Neuronal stem cell (in vitro differentiated cells): ENCODE results near the gene FAM110D.

Experiments
- DNase-seq: peaks from one replicate; pipeline ENCODE4 v3.0.0-alpha.2; 2013; ENCODE audit warnings: low spot score
- H2AFZ ChIP-seq: one replicate; pipeline ENCODE4 v1.6.1; 2013; ENCODE audit warnings: mild to moderate bottlenecking, low read length, inconsistent platforms
- H2AK5ac ChIP-seq: 2 replicates; pipeline ENCODE4 v1.6.1; 2013; ENCODE audit warnings: low read depth, mild to moderate bottlenecking, inconsistent platforms, low read length, moderate library complexity, mixed read lengths
- H2BK120ac ChIP-seq: 2 replicates; pipeline ENCODE4 v1.6.1; 2013; ENCODE audit warnings: low read depth, mild to moderate bottlenecking, inconsistent platforms, low read length, moderate library complexity, mixed read lengths
- H2BK12ac ChIP-seq: one replicate; pipeline ENCODE4 v1.6.1; 2013; ENCODE audit warnings: low read length, inconsistent platforms
- H2BK15ac ChIP-seq: 2 replicates; pipeline ENCODE4 v1.6.1; 2013; ENCODE audit warnings: mild to moderate bottlenecking, low read length, inconsistent platforms, mixed read lengths
- H2BK5ac ChIP-seq: one replicate; pipeline ENCODE4 v1.6.1; 2013; ENCODE audit warnings: inconsistent platforms, mild to moderate bottlenecking, low read length, moderate library complexity
- H3K14ac ChIP-seq: one replicate; pipeline ENCODE4 v1.6.1; 2013; ENCODE audit warnings: low read length, inconsistent platforms
- H3K18ac ChIP-seq: 2 replicates; pipeline ENCODE4 v1.6.1; 2013; ENCODE audit warnings: low read length, inconsistent platforms
- H3K23ac ChIP-seq: 2 replicates; pipeline ENCODE4 v1.6.1; 2013; ENCODE audit warnings: low read depth, mild to moderate bottlenecking, mixed read lengths, low read length, inconsistent platforms; ENCODE audit not compliant: poor library complexity
- H3K27ac ChIP-seq: replicated peaks from 3 replicates; pipeline ENCODE4 v1.5.1; 2013; ENCODE audit warnings: low read length, inconsistent platforms
- H3K27me3 ChIP-seq, 3 experiments: 2 replicates each; pipeline ENCODE4 v1.6.1; 2013; ENCODE audit warnings: low read length in 3 of 3, mild to moderate bottlenecking in 2 of 3, inconsistent platforms in 1 of 3, low read depth in 1 of 3, mixed read lengths in 1 of 3, moderate library complexity in 1 of 3; ENCODE audit not compliant: control insufficient read depth in 3 of 3, insufficient read depth in 3 of 3
- H3K36me3 ChIP-seq, 2 donors: replicated peaks in 1 of 2; 2 replicates each; pipeline ENCODE4 v1.6.1; 2013; ENCODE audit warnings: low read length in 2 of 2; ENCODE audit not compliant: control insufficient read depth in 2 of 2, insufficient read depth in 2 of 2
- H3K4ac ChIP-seq: 2 replicates; pipeline ENCODE4 v1.6.1; 2013; ENCODE audit warnings: inconsistent platforms, mild to moderate bottlenecking, low read length, moderate library complexity
- H3K4me1 ChIP-seq, 2 donors: 1 replicate in 1 of 2; 2 replicates in 1 of 2; pipeline ENCODE4 v1.6.1; 2013; ENCODE audit warnings: low read length in 2 of 2, low read depth in 1 of 2; ENCODE audit not compliant: control insufficient read depth in 2 of 2, insufficient read depth in 1 of 2
- H3K4me2 ChIP-seq: one replicate; pipeline ENCODE4 v1.6.1; 2013; ENCODE audit warnings: mild to moderate bottlenecking, low read length, inconsistent platforms; ENCODE audit not compliant: insufficient read depth, poor library complexity, severe bottlenecking
- H3K4me3 ChIP-seq, 2 donors: 2 replicates each; pipeline ENCODE4 v1.5.1; 2013; ENCODE audit warnings: low read length in 2 of 2, mild to moderate bottlenecking in 2 of 2, inconsistent platforms in 1 of 2, moderate library complexity in 1 of 2
- H3K79me1 ChIP-seq: one replicate; pipeline ENCODE4 v1.6.1; 2013; ENCODE audit warnings: low read depth, mild to moderate bottlenecking, inconsistent platforms, low read length, moderate library complexity
- H3K9ac ChIP-seq: one replicate; pipeline ENCODE4 v1.6.1; 2013; ENCODE audit warnings: mild to moderate bottlenecking, low read depth, low read length, inconsistent platforms; ENCODE audit not compliant: poor library complexity
- H3K9me3 ChIP-seq, 2 donors: replicated peaks in 1 of 2; 2 replicates each; pipeline versions ENCODE3 to v1.6.1; 2013; ENCODE audit warnings: low read length in 2 of 2, mild to moderate bottlenecking in 2 of 2, inconsistent platforms in 1 of 2, low read depth in 1 of 2, mixed read lengths in 1 of 2, moderate library complexity in 1 of 2; ENCODE audit not compliant: control insufficient read depth in 2 of 2, insufficient read depth in 1 of 2
- H4K8ac ChIP-seq: one replicate; pipeline ENCODE4 v1.6.1; 2013; ENCODE audit warnings: low read depth, mild to moderate bottlenecking, inconsistent platforms, low read length, moderate library complexity
- H4K91ac ChIP-seq: one replicate; pipeline ENCODE4 v1.6.1; 2013; ENCODE audit warnings: low read length, low read depth, mild to moderate bottlenecking, inconsistent platforms; ENCODE audit not compliant: poor library complexity
- WGBS, 2 donors: extraction: QIAGEN DNeasy Blood & Tissue Kit; methylation state at CpG; one replicate each; pipeline ENCODE4 v1.1.7; 2013; ENCODE audit warnings: missing lambda C conversion rate in 2 of 2, mixed read lengths in 1 of 2; ENCODE audit not compliant: insufficient read length in 2 of 2, insufficient replicate concordance in 1 of 2; ENCODE audit errors: extremely low coverage in 2 of 2; 5-methylcytosine and 5-hydroxymethylcytosine counted together

FAM110D gene

GRCh38 chr1:26170472-26170821, 11.6 kb downstream of the FAM110D start:
- no peak overlapping the region for H3K9ac ChIP-seq
- H2BK120ac ChIP-seq = no peak overlapping the region
- H4K91ac ChIP-seq = no peak overlapping the region
- H3K23ac ChIP-seq = no peak overlapping the region
- H3K4me1 ChIP-seq = peaks cover 23 to 36% of the 10 kb centered on the region in 2 donors
- H2AFZ ChIP-seq = peak overlapping the region; percentile 97
- no peak overlapping the region for H3K4ac ChIP-seq
- no peak overlapping the region for H3K18ac ChIP-seq
- peaks cover 7 to 11% of the 10 kb centered on the region in 2 donors for H3K36me3 ChIP-seq
- peak overlapping the region; percentile 70 to 87 for H3K4me3 ChIP-seq
- peak overlapping the region; percentile 86 for H2AK5ac ChIP-seq
- peaks cover 0 to 3% (median 0%) of the 10 kb centered on the region in 3 experiments for H3K27me3 ChIP-seq
- H3K4me2 ChIP-seq = peak overlapping the region; percentile 98
- no peak overlapping the region for H3K27ac ChIP-seq
- no peak overlapping the region for H2BK12ac ChIP-seq
- no peaks in the 10 kb centered on the region for H3K9me3 ChIP-seq
- no peak overlapping the region for H4K8ac ChIP-seq
- no peak for DNase-seq
- H2BK15ac ChIP-seq = no peak overlapping the region
- peaks cover 8% of the 10 kb centered on the region for H3K79me1 ChIP-seq
- H3K14ac ChIP-seq = no peak overlapping the region
- no peak overlapping the region for H2BK5ac ChIP-seq
- no CpG with 5 or more reads among the region's 9 CpGs for WGBS, 2 donors

GRCh38 chr1:26171084-26172072, 12.5 kb downstream of the FAM110D start, which contains the start of gene ZNF593OS:
Gene ZNF593OS, minus strand, starts transcription at chr1:26171832. Its CDS starts 171 bp downstream, at chr1:26171661.
- Histone ChIP-seq H3K4me1 (peaks cover 20 to 29% of the 10 kb centered on the region in 2 donors), H2AFZ (no peak within 1 kb of the TSS), H2BK5ac (no peak within 1 kb of the TSS), H4K91ac (no peak within 1 kb of the TSS), H3K27ac (no peak within 1 kb of the TSS), H3K4me2 (no peak within 1 kb of the TSS), H3K27me3 (no peaks in the 10 kb centered on the region), H2BK120ac (no peak within 1 kb of the TSS), H3K79me1 (peaks cover 8% of the 10 kb centered on the region), H3K14ac (no peak within 1 kb of the TSS), H3K4ac (no peak within 1 kb of the TSS), H3K36me3 (peaks cover 7 to 11% of the 10 kb centered on the region in 2 donors), H3K23ac (no peak within 1 kb of the TSS), H2BK15ac (peak within 1 kb of the TSS; percentile 4), H2BK12ac (no peak within 1 kb of the TSS), H3K4me3 (peak within 1 kb of the TSS; percentile 70 to 87), H2AK5ac (peak within 1 kb of the TSS; percentile 86), H3K18ac (no peak within 1 kb of the TSS), H3K9ac (no peak within 1 kb of the TSS), H4K8ac (no peak within 1 kb of the TSS), H3K9me3 (no peaks in the 10 kb centered on the region)
- no peak for DNase-seq
- WGBS, 2 donors = no CpG with 5 or more reads among the region's 34 CpGs

- DNase-seq = no peak
- H2BK5ac ChIP-seq = no peak overlapping the region
- peaks cover 3% of the 10 kb centered on the region for H3K79me1 ChIP-seq
- no peak overlapping the region for H2BK12ac ChIP-seq
- no peak overlapping the region for H4K8ac ChIP-seq
- no peak overlapping the region for H3K9ac ChIP-seq
- no peak overlapping the region for H3K27ac ChIP-seq
- no peak overlapping the region for H2BK15ac ChIP-seq
- H3K4me3 ChIP-seq = no peak overlapping the region
- no peak overlapping the region for H3K18ac ChIP-seq
- no peak overlapping the region for H3K4ac ChIP-seq
- no peak overlapping the region for H2AFZ ChIP-seq
- no peak overlapping the region for H3K23ac ChIP-seq
- no peak overlapping the region for H3K4me2 ChIP-seq
- no peak overlapping the region for H2AK5ac ChIP-seq
- peaks cover 3 to 18% of the 10 kb centered on the region in 2 donors for H3K4me1 ChIP-seq
- H3K9me3 ChIP-seq = no peaks in the 10 kb centered on the region
- no peak overlapping the region for H2BK120ac ChIP-seq
- H4K91ac ChIP-seq = no peak overlapping the region
- H3K14ac ChIP-seq = no peak overlapping the region
- H3K27me3 ChIP-seq = no peaks in the 10 kb centered on the region
- peaks cover 7 to 11% of the 10 kb centered on the region in 2 donors for H3K36me3 ChIP-seq
- no CpG with 5 or more reads among the region's 8 CpGs for WGBS, 2 donors
Observed at GRCh38 chr1:26175346-26175745, 16.5 kb downstream of the FAM110D start.

GRCh38 chr1:26177182-26177684, 18.4 kb downstream of the FAM110D start, which contains the start of gene CNKSR1:
Gene CNKSR1, plus strand, starts transcription at chr1:26177491. Its CDS starts 57 bp downstream, at chr1:26177548.
- Histone ChIP-seq H3K9ac (no peak within 1 kb of the TSS), H3K4me3 (peak within 1 kb of the TSS in 1 of 2 donors; percentile 34), H3K18ac (peak within 1 kb of the TSS; percentile 94), H2BK15ac (no peak within 1 kb of the TSS), H3K36me3 (no peaks in the 10 kb centered on the region), H3K27ac (no peak within 1 kb of the TSS), H3K79me1 (no peaks in the 10 kb centered on the region), H2BK120ac (no peak within 1 kb of the TSS), H3K4ac (no peak within 1 kb of the TSS), H3K23ac (peak within 1 kb of the TSS; percentile 59), H3K4me2 (peak within 1 kb of the TSS; percentile 21), H4K8ac (no peak within 1 kb of the TSS), H2BK12ac (no peak within 1 kb of the TSS), H2AK5ac (peak within 1 kb of the TSS; percentile 20), H3K9me3 (no peaks in the 10 kb centered on the region), H2AFZ (no peak within 1 kb of the TSS), H2BK5ac (no peak within 1 kb of the TSS), H3K27me3 (no peaks in the 10 kb centered on the region), H4K91ac (no peak within 1 kb of the TSS), H3K4me1 (peaks cover 0 to 5% of the 10 kb centered on the region in 2 donors), H3K14ac (no peak within 1 kb of the TSS)
- DNase-seq = no peak
- WGBS, 2 donors = no CpG with 5 or more reads among the region's 21 CpGs
